ENCODE measurements around the gene MS4A15.
A peak's percentile ranks its signal among the peaks of the same experiment; 100 is the strongest.
"Not testable (repeated sequence)": the region's sequence is repeated elsewhere in the genome, so short reads cannot be mapped to it uniquely, and the experiment has no call there.

MS4A15 gene

DNA sequence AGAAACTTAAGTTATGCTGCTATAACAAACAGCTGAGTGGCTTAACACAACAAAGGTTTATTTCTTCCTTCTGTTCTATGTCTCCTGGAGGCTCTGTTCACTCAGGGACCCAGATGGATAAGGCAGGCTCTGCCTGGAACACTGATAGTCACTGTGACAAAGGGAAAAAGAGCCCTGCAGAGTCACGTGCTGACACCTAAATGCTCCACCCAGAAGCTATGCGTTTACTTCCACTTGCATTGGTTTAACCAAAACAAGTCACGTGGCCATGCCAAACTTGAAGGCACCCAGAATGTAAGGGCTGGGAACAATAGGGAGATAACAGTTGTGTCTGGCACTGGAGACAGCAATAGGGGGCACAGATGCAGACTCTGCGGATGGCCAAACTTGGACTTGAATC is 3.4 kb upstream of the MS4A15 start:
- no peak for DNase-seq (ENCODE audit: low spot score)

DNA sequence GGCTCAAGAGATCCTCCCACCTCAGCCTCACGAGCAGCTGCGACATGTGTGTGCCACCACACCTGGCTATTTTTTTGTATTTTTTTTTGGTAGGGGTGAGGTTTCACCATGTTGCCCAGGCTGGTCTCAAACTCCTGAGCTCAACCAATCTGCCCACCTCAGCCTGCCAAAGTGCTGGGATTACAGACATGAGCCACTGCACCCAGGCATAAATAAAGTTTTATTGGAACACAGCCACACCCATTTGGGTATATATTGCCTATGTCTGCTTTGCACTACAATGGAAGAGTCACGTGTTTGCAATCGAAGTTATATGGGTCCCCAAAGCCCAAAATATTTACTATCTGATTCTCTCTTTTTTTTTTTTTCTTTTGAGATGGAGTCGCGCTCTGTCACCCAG is 1.8 kb upstream of the MS4A15 start:
- no peak for DNase-seq (ENCODE audit: low spot score)

DNA sequence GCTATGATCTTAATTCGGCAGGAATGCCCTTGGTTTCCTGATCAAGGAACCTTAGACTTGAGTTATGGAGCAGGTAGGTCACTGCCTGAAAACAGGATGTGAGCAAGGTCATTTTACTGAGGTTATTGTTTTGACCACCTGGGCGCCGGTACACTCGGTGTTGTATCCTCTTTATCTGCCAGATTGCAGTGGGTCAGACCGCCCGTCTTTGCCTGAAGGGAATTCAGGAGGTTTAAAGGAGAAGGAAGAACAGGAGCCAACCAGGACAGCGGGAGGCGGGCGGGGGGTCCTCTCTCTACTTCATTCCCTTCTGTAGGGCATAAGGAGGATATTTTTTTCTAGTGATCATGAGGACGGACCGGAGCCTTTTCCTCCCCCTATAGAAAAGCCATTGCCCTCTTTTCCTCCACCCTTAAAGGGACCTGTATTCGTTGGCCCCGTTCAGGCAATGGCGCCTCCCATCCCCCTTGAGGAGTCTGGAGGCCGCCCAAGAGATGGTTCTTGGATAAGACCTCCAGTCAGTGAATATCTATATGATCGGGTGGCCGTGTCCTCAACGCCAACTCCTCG is 649 bp downstream of the MS4A15 start:
- no peak for DNase-seq (ENCODE audit: low spot score)

DNA sequence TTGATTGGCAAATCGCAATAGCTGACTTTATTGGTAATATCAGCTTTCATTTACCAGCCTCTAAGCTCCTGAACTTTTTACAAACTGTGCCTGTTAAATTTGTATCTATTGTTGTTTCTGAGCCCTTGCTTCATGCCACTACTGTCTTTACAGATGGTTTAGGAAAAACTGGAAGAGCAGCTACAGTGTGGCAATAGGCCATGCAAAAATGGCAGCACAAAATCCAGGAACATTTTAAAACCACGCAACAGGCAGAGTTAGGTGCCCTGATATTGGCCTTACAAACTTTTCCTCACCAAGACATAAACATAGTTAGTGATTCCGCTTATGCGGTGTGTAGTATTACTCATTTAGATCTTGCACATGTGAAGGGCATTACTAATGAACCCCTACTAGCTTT is 2.0 kb downstream of the MS4A15 start:
- not testable (repeated sequence) for DNase-seq (ENCODE audit: low spot score)

DNA sequence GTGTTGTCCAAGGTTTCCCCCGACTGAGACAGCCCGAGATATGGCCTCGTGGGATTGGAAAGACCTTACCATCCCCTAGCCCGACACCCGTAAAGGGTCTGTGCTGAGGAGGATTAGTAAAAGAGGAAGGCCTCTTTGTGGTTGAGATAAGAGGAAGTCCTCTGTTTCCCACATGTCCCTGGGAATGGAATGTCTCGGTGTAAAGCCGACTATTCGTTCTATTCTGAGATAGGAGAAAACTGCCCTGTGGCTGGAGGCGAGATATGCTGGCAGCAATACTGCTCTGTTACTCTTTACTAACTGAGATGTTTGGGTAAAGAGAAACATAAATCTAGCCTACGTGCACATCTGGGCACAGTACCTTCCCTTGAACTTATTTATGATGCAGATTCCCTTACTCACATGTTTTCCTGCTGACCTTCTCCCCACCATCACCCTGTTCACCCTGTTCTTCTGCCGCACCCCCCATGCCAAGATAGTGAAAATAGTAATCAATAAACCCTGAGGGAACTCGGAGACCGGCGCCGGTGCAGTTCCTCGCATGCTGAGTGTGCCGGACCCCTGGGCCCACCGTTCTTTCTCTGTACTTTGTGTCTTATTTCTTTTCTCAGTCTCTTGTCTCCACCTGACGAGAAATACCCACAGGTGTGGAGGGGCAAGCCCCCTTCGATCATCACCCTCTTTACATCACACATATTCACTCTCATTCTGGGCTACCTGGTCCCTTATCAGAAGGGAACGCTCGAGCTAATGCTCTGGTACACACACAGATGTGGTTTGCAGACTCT is 3.0 kb downstream of the MS4A15 start:
- DNase-seq (ENCODE audit: low spot score): not testable (repeated sequence)

DNA sequence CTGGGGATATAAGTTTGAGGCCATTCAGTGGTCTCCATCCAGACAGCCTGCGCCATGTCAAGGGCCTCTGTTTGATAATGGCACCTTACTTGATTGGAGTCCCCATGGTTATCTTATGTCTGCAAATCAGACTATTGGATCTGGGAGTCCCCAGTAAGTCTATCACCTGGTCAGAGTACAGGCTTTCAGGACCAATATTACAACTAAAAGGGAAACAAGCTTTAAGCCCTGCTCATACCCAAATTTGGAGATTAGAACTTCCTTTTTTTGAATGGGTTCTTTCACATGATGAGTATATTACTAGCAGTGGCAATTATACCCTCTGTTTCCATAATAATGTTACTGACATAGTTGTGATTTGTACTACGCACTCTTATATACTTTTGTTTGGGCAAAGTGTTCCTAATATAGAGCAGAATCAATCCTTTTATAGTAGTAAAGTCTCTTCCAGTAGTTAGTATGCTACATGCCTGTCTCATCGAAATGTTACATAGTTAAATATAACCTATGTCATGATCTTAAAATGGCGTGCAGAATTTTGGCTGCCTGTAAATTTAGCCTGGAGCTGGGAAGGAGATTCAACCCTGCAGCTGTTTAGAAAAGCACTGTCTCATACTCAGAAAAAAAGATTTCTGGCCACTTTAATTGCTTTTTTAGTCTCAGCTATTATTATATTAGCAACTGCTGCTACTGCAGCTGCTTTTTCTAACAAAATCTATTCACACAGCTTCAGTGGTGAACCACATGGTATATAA is 4.9 kb downstream of the MS4A15 start:
- no peak for DNase-seq (ENCODE audit: low spot score)

DNA sequence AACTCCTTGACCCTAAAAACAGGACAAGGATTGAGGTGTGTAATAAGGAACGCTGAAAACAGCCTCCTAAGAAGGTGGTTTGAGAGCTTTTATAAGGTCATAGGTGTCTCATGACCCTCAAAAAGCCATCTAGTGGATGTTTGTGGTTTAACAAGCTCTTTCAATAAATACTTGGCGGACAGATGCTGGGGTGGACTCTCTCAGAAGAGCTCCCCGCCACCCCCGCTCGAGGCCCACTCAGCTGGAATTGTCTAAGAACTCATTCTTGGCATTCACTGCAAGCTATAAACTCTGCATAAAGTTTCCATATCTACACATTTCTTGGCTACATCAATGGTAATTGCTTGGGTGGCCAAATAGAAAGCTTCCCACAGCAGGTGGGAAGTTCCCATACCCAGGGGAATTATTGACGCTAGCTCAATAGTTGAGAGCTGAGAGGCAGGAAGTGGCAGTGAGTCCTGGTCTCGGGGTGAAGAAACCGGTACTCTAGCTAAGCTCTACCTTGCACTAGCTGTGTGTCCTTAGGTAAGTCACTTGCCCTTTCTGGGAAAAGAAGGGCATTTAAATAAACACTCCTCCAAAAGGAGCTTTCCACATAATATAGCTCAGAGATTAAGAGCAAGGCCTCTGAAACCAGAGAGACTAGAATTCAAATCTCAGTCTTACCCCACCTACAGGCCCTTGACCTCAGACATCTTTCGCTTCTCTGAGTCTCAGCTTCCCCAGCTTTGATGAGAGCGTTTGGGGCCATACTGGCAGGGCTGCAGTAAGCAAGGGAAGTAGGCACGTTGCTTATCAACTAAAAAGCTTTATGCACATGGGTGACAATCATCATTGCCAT is 6.4 kb downstream of the MS4A15 start:
- no peak for DNase-seq (ENCODE audit: low spot score)

DNA sequence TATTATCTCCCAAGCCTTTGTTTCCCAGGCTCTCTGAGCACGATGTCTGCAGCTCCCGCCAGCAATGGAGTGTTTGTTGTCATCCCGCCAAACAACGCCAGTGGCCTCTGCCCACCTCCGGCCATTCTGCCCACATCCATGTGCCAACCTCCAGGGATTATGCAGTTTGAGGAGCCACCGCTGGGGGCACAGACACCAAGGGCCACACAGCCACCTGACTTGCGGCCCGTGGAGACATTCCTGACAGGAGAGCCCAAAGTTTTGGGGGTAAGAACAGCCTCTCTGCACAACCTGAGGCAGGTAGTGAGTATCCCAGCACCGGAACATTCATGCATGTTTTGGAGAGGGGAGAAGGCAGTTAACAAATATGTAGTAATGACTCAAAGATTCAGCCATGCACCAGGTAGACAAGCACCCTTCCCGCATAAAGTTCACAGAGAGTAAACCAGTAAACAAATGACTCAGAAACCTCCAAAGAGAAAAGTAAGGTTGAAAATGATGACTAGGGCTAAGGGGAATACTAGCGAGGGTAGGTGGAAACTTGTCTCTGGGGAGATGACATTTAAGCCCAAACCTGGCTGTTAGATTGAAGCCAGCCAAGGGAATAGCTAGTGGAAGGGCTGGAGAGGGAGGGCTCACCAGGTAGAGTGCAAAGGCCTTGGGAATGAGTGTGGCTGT is 7.2 kb downstream of the MS4A15 start:
- no peak for DNase-seq (ENCODE audit: low spot score)

DNA sequence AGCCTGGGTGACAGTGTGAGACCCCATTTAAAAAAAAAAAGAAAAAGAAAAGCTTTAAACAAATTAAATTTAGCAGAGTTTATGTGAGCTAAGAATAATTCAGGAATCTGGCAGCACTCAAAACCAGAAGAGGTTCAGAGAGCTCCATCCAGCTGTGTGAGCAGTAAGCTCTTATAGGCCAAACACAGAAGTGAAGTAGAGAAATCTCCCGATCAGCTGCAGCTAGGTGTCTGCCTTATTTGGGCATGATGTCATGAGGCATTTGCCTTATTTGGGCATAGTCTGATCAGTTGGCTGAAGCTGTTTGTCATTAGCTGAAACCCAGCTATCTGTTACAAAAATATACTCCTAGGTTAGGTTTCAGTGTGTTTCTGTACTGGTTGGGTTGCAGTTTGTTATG is 8.2 kb downstream of the MS4A15 start:
- DNase-seq (ENCODE audit: low spot score): peak; percentile 33

DNA sequence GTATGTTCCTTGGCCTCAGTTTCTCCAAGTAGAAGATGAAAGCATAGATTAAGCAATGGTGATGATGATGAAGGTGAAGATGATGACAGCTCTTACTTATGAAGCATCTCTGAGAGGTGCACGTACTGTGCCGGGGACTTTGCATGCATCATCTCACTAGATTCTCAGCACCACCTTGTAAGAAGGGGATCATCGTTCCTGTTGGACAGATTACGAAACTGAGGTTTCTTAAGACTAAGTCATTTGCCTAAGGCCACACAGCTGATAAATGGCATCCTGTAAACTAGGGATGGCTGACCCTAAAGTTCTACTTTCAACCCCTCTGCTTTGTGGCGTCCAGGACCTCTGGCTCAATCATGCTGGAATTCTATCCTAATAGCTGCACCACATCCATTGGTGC is 8.7 kb downstream of the MS4A15 start:
- no peak for DNase-seq (ENCODE audit: low spot score)

DNA sequence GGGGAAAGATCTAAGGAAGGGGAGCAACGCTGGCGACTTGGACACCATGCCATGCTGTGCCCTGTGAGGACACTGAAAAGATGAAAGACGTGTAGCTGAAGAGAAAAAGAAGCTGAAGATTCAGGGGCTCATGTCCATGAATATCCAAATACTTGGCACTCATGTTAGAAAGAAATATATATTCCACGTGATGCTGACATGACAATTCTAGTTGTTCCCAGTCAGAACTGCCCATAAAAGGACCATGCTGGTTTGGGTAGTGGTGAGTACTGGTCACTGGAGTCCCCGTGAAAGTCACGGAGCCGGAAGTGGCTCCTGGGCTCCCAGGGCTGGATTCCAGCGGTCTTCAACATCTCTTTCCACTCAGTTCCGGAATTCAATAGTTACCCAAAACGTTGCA is 9.9 kb downstream of the MS4A15 start:
- no peak for DNase-seq (ENCODE audit: low spot score)

DNA sequence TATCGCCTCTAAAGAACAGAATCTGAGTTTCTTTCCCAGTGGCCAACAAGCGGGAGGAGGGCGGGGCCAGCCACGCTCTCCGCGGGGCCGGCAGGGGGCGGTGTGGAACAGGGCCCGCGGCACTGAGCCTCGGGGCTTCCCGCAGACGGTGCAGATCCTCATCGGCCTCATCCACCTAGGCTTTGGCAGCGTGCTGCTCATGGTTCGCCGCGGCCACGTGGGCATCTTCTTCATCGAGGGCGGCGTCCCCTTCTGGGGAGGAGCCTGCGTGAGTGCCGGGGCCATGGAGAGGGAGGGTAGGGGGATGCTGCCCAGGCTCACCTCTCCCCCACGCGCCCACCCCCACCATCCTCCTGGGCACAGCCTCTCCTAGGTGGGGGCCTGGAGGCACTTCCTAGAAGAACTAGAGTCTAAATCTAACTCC is 10.7 kb downstream of the MS4A15 start:
- no peak for DNase-seq (ENCODE audit: low spot score)

DNA sequence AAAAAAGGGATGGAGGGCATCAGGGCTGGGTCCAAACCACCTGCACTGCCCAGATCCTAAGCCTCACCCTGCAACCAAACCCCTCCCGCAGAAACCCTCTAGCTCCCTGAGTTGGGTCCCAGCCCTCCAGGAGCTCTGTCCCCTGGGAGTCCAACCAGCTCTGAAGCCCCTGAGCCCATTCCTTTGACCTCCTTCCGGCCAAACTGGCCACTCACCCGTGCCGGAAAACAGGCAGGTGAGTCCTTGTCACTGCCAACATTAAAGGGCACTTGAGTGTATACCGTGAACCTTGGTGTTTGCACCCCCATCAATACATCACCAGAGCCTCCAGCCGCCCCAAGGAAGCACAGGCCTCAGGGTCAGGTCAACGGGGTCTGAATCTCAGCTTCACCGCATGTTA is 11.5 kb downstream of the MS4A15 start:
- DNase-seq (ENCODE audit: low spot score): no peak

DNA sequence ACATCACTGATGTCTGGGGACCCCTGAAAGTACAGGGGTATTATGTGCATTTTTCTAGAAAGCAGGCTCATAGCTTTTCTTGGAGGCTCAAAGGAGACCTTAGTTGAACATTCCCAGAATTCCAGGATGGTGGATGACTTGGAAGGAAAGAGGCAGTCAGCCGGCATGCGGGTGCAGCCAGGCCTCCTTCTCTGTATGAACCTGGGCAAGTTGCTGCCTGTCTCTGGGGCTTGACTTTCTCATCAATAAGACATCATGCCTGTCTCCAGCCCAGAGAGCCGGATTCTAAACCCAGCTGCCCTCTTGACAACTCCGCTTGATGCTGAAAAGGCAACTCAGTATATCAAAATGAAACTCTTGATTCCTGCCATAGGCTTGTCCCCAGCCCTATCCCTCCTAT is 12.6 kb downstream of the MS4A15 start:
- DNase-seq (ENCODE audit: low spot score): no peak

DNA sequence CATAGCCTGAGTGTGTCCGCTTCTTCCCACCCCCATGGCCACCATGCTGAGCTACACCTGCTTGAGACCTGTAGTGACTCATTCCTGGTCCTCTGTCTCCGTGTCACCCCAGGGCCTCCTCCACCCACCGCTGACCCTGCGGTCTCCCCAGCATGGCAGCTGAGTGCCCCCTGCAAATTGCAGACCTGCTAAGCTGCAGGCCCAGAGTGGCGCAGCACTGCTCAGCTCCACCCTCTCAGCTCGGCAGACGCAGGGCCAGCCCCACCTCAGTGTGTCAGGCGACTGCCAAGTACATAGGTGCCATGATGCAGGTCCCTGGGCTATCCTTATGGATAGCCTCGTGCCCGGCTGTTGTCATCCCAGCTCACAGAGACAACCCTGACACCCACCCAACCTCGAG is 13.1 kb downstream of the MS4A15 start:
- no peak for DNase-seq (ENCODE audit: low spot score)

DNA sequence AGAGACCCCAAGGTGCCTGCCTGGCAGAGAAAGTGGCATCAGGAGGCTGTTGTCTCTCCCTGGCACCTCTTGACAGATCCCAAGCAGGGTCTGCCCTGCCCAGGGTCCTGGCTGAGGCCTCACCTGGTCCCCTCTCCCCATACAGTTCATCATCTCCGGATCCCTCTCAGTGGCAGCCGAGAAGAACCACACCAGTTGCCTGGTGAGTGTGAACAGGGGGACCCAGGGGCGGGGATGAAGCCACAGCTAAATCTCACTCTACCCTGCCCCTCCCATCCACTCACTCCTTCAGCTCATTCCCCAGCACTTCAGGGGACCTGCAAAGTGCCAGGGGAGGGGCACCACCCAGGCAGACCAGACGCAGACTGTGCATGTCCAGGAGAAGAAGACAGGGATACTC is 14.5 kb downstream of the MS4A15 start:
- no peak for DNase-seq (ENCODE audit: low spot score)

DNA sequence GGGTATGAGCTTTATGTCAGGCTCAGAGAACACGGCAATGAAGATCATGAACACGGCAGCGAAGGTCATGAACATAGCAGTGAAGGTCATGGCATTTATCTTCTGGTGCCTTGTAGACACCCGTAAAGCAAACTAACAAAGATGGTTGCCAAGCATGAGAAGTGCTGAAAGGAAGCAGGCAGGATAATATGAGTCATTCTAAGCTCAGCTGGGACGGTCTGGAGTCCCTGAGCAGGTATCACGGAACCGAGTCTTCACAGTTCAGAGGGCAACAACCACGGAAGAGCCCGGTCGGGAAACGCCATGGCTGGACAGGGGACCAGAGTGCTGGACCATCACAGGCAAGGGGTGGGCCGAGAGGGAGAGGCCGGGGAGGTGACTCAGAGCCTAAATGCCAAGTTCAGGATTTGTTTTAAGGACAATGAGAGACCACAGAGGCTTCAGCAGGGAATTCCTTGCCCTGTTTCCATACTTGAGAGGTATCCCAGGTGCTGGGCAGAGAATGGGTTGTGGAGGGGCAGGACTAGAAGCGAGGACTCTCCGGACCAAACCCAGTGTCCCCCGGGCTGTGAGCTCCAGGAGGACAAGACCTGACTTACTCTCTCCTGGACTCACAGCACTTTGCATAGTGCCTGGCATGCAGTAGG is 15.3 kb downstream of the MS4A15 start:
- DNase-seq (ENCODE audit: low spot score): no peak

DNA sequence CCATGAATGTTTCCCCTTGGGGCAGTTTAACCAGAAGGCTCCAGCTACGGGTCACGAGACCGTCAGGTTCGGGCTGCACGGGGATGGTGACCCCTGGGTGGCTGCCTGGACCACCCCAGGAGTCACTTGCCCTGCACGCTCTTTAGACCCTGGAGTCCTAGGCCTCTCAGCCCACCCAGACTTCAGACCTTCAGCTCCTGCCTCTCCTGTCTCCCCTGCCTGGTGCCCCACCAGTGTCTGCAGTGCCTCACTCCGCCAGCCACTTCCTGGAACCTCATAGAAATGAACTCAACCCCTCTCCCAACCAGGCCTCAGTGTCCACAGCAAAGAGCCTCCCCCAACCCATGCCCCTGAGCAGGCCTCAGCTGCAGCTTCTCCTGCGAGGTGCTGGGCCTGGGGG is 16.0 kb downstream of the MS4A15 start:
- DNase-seq (ENCODE audit: low spot score): no peak

DNA sequence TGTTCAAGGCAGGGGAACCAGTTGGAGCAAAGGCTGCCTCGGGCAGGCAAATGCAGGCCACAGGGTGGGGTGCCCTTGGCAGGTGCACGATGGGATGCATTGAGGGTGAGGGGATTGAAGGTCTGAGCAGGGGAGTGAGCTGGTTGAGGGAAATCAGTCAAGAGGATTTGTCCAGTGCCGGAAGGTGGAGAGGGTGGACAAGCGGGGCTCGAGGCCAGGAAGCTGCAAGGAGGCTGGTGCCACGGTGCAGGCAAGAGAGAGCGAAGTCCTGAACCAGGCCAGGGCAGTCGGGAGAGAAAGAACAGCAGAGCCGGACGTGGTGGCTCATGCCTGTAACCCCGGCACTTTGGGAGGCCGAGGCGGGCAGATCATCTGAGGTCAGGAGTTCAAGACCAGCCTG is 18.1 kb downstream of the MS4A15 start:
- no peak for DNase-seq (ENCODE audit: low spot score)

DNA sequence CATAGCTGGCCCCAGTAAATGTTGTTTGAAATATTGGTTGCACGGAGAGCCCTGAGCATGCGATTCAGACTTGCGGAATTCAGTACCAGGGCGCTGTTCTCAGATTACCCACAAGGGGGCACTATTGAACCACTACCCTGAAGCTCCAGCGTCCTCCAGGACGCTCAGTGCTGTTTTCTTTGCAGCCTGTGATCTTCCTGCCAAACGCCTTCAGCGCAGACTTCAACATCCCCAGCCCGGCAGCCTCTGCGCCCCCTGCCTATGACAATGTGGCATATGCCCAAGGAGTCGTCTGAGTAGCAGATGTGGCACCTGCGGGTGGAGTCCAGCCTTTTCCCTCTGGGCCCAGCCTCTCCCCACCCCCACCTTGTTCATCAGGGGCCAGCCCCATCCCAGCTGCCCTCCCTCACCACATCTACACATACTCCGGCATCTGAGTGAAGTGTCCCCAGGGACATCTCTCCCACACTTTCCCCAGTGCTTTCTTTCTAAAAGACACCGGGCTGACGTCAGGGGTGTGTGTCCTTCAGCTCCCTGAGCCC is 18.8 kb downstream of the MS4A15 start:
- peak; percentile 87 for DNase-seq (ENCODE audit: low spot score)

DNA sequence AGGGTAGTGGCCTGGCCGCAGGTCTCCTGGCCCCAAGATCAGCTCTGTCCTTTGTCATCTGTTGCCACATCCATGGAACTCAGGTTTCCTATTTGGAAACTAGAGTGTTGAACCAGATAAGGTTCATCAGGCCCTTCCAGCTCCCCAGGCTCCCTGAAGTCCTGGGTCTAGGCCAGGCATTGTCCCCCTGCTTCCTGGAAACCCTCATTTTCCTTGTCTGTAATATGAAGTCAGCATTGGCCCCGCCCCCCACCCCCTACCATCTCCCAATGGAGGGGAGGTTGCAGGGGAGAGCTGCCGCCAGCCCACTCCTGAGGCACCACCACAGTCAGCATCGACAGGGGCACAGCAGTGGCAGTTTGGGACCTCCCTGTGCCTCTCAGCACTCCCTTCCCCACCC is 19.5 kb downstream of the MS4A15 start:
- no peak for DNase-seq (ENCODE audit: low spot score)
